NCI-H2029 (cell line): ENCODE results near the gene DCAF5.
"Not testable (repeated sequence)": the region's sequence is repeated elsewhere in the genome, so short reads cannot be mapped to it uniquely, and the experiment has no call there.

Source experiments
- DNase-seq: peaks from one replicate; lab custom pipeline; 2025; lab: John Stamatoyannopoulos, UW

The DCAF5 gene

GRCh38 chr14:69072584-69072983 lies 80.3 kb downstream of the DCAF5 start:
- DNase-seq, result no peak

GRCh38 chr14:69068744-69069421 lies 84.0 kb downstream of the DCAF5 start:
- no peak for DNase-seq

- no peak for DNase-seq
Observed at GRCh38 chr14:69066396-69067171, 86.3 kb downstream of the DCAF5 start.

- DNase-seq, result not testable (repeated sequence)
Observed at GRCh38 chr14:69065934-69066333, 87.0 kb downstream of the DCAF5 start.

DNA sequence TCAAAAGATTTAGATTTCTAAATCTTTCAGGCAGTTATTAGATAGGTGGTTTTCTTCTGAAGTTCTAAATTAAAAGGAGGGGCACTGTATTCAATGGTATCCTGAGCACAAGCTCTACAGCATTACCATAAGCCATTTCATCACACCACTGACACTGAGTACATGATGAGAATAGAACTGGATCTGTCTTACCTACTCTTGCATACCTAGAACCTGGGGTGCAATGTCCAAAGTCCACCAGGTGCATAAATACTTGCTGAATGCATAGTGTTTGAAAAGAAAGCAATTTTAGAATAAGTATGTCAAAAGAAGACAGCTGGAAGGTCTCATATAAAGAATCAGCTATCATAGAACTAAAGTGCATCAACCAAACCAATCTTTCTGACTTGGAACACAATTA lies 88.3 kb downstream of the DCAF5 start:
- DNase-seq, result no peak

- no peak for DNase-seq
Observed at GRCh38 chr14:69059658-69060623, 93.0 kb downstream of the DCAF5 start.

GRCh38 chr14:69055999-69056788 lies 96.7 kb downstream of the DCAF5 start:
- DNase-seq, result no peak

- DNase-seq, result no peak
Observed at GRCh38 chr14:69055125-69055524, 97.8 kb downstream of the DCAF5 start.

GRCh38 chr14:69054030-69054429 lies 98.9 kb downstream of the DCAF5 start:
- no peak for DNase-seq

DNA sequence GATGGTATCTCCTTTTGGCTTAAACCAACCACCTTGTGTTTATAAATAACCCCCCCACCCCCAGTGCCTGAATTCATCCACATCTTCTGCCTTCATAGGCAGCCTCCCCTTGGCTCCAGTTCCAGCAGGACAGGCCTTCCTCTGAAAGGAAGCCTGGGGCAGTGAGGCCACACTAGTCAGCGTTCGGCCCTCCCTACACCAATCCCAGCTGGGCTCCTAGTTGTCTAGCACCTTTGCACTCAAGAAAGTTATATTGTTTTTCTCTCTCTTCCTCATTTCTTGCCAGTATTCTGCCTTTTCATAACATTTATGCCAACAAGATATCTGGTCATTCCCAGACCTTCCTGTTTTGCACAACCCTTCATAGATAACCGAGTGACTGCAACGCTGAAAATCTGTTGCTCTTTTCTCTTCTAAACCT lies 100.7 kb downstream of the DCAF5 start:
- no peak for DNase-seq

DNA sequence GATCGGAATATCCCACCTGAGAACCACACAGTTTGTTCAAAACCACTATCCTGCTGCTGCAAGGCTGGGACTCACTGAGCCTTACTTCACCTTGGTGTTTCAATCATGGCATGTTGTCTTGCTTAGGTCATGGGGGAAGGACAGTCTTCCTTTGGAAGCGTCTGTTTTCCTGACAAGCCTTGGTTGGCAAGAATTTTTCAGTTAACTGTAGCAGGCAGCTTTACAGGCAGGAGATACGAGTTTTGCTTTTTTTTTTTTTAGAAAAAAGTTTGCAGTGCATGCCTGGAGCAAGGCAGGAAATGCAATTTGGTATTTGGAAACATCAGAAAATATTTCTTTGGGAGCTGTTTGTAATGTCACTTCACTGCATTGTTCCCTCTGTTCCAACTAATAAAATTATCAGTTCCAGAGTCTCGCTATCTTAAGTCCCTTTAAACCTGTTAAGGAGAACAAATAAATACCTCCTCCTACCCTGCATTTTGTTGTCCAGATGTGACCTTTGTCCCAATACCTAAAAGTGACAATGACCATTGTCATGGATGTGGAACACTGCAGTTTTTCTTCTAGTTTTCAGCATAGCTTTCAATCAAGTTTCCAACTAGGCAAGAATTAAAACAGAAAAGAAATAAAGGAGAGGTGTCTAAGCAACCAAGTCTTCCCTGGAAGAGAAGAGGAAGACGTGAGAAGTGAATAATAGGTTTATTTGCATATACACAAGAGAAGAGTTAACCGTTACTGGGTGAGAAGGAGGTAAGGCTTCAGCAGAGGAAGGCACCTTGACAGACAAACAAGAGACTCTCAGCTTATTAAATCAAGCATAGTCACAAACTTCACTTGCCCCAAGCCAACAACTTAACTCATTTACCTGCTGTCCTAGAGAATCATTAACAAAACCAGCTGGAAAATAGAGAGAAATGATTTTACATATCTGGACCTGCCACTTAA lies 102.4 kb downstream of the DCAF5 start:
- DNase-seq, result no peak

DNA sequence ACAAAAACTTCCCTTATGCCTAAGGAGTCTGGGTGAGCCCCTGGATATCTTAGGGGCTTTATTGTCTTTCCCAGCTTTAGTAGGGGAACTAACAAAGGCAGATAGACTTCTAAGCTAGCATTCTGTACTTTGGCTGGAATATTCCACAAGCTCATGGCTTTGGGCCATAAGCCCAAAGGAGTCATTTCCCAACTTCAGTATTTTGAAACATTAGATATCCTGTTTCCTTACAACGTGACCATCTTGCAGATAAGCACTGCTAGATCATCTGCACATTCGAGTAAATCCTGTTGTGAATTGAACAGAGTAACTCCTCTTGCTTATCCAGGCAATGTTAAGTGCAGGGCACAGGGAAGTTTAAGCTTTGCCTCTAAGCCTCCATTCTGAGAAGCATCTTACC lies 103.2 kb downstream of the DCAF5 start:
- DNase-seq, result no peak

DNA sequence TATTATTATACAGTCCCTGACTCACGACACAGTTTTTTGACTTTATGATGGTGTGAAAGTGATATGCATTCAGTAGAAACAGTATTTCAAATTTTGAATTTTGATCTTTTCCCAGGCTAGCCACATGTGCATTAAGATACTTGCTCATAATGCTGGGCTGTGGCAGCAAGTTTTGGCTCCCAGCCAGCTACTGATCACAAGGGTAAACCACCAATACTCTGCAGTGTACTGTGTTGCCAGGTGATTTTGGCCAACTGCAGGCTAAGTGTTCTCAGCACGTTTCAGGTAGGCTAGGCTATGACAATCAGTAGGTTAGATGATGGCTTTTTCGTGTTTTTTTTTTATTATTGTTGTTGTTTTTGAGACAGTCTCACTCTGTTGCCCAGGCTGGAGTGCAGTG lies 104.5 kb downstream of the DCAF5 start:
- peak; percentile 49 for DNase-seq

GRCh38 chr14:69047255-69047654 lies 105.7 kb downstream of the DCAF5 start:
- no peak for DNase-seq

DNA sequence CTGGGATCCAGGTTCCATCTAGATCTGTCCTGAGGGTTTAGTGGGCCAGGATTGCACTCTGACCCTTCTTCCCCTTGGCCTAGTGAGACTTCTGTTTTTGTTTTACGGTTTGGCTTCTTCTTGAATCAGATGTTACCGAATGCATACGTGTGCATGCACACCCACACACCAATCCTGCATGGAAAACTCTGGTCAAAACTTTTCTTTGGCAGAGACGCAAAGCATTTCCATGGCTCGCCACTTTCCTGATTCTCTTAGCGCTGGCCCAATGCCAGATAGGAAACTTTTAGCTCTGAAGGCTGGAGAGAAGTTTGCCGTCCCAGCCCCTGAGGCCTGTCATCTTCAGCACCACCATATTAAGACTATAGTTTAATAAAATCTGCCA lies 106.5 kb downstream of the DCAF5 start:
- no peak for DNase-seq

GRCh38 chr14:69045857-69046475 lies 107.0 kb downstream of the DCAF5 start:
- no peak for DNase-seq

DNA sequence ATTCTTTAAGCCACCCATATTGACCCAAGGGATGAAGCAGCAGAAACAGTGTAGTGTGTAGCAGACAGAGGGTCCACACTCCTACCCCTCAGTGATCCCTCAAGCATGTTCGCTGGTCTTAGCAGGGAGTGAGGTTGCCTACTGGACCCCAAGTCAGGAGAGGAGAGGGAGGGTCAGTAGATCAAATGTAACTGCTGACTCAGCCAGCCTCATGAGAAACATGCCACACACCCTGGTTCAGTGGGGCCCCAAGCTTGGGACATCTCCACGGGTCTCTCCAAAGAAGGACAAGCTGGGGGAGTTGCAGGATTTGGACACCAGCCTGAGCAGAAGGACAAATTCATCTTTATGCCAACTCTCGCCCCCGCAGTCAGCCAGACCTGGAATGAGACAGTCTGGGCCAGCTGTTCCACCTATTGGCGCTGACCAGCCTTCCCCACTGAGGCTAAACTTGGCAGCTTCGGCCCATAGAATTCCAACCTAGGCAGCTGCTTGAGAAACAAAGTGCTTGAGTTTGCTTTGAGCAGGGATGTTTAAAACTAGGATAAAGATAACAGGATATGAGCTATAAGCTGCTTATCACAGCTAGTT lies 107.9 kb downstream of the DCAF5 start:
- no peak for DNase-seq

- DNase-seq, result no peak
Observed at GRCh38 chr14:69044296-69044695, 108.6 kb downstream of the DCAF5 start.

- no peak for DNase-seq
Observed at GRCh38 chr14:69043596-69044260, 109.2 kb downstream of the DCAF5 start.
